Renal cortical epithelial cell (primary cell): ENCODE results near the gene ZDHHC7. TPM values are rescaled to one million over a fixed set of nuclear protein-coding genes. Genes with fewer than 3 reads are reported as not detected.

Source experiments
- total RNA-seq: library from RNA; depleted of rRNA; stranded (reverse); fragments of >200 nt; gene quantifications from 2 replicates; pipeline ENCODE4 v1.2.3, GENCODE V29; 2014

ZDHHC7 gene
- total RNA-seq, 1 donor from 2014 or later: 133 TPM

Other genes with a start within 250 kb of the ZDHHC7 start
- 107 and 148 TPM in 2 replicates for gene CRISPLD2, start 191.6 kb downstream of the ZDHHC7 start, total RNA-seq
- 7.5 and 20.3 TPM in 2 replicates for gene KIAA0513, start 16.3 kb upstream of the ZDHHC7 start, total RNA-seq
- gene CIBAR2, start 100.9 kb upstream of the ZDHHC7 start, total RNA-seq: not detected in 2 replicates